Fibroblast of skin of abdomen (primary cell): ENCODE measurements around the gene DLG2.
A peak's percentile ranks its signal among the peaks of the same experiment; 100 is the strongest.

Experiments used
- DNase-seq: peaks from one replicate; pipeline ENCODE4 v3.0.0-alpha.2; 2013

DLG2 gene

DNA sequence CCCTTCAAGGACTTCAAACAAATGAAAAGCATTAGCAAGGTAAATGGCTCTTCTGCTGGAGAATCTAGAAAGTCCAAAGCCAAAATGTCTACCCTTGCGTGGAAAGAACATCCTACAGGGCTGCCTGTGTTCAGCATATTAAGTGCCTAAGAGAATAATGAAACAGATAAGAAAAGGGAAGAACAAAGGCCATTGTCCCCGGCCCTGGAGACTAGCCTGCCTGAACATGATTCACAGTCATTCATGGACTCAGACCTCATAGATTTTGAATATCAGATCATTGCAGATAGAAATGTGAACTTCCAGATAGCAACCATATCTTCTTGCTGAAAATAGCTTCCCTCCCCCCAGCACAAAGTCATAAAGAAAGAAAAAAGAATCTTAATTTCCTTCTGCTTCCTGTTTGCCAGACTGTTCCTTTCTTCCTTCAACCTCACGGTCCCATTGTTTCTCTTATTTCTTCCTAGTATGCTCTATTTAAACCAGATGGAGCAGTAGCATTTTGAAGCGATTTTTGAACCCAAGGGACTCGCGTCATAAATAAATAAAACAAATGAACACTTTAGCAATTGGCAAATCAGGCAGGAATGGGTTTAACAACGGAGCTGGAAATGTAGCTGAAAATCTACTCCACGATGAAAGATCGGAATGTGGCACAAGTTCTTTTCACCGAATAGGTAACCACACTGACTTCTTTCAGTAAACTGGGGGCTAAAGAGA, 1932.8 kb downstream of the DLG2 start:
- peak; percentile 14 for DNase-seq

DNA sequence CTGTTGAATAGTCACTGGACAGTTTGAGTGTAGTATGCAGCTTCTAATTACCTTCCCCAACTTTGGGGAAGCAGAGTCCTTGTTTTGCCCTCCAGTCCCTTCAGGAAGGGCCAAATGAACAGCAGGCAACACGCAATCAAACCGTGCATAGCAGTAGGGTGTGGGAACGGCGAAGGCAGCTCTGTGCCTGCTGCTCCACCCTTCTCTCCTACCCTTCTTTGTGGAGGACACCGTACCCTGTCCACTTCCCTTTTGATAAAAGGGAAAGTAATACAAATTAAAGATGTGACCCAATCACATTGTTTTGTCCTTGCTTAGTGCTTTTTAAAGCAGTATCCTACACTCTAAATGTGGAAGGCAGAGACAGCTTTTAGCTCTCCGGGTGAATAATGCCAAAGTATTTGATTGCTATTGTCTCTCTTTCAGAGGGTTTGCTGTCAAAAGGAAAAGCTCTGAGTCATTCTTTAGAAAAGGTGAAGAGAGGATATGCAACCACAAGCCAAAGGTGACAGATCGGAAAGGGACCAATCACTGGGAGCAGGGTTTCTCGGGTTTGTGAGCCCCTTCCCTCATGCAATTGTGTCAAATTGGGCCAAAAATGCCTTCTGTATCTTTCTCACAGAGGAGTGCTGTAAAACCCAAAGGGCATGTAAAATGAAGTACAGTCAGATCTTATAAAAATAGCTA, 1933.7 kb downstream of the DLG2 start:
- no peak for DNase-seq

DNA sequence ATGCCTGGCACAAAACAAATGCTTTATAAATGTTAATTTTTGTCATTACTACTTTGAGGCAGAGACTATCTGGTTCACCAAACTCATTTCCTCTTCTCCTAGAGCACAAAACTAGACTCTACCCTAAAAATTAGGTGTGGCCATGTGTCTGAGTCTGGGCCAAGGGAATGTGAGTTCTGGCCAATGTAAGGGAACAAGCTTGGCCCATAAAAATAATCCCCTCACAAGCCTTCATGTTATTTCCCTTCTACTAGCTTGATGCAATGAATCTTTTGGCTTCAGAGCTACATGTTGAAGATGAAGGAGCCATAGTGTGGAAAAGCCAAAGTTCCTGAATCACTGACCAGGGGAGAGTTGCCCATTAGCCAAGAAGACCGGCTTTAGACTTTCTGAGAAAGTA, 1934.5 kb downstream of the DLG2 start:
- no peak for DNase-seq

DNA sequence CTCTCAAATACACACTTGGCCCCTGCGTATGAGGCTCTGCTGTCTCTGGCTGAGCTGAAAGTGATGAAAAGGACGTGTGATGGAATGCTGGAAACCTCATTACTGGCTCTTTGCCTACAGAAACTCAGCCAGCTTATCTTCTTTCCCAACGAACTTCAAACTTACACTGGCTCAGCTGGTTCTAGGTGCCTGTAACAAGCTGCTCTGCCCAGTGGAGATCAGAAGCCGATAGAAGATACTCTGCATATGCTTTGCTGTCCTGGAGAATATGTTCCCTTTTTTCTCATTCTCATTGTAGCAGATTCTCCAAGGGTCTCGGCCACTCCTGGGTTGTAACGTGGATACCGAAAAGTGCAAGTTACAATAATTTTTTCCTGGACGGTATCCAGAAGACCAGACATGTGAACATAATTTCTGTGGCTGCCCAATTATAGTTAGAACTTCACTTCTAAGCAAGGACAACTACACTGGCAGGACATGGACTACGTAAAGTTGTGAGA, 1935.6 kb downstream of the DLG2 start:
- DNase-seq = peak; percentile 47

DNA sequence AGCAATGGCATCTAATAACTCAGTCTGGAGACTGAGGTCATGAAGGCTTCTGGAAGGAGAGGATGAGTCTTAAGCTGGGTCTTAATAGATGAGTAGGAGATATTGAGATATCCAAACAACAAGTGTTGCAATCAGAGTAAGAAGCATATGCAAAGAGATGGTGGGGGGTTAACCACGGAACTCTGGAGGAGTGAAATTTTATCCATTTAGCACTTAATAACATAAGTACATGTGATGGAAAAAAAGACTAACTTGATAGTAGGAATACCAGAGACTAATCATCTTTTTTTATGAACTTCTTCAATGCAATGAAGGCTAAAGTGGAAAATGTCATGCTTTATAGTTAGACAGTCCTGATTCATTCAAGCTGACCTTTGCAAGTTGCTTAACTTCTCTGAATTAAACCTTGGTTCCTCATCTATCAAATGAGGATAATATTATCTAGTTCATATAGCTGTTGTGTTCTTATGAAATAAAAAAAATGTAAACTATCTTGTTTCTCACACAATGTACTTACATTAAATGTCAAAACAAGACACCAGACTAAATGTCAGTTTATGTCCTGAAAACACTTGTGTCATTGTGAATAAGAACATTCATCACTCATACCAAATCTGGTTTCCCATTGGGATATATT, 1937.9 kb downstream of the DLG2 start:
- peak; percentile 9 for DNase-seq

DNA sequence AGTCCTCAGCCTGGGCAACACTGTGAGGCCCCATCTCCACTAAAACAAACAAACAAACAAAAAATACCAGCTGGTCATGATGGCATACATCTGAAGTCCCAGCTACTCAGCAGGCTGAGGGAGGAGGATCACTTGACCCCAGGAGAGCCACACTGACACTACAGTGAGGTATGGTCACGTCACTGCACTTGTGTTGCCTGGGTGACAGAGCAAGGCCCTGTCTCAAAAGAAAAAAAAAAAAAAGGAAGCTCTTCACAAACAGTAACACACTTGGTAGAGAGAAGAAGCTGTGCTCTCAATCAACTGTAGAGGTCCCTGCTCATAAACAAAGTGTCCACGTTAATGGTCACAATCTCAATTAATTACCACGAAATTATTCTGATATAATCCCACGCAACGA, 1939.4 kb downstream of the DLG2 start:
- no peak for DNase-seq

DNA sequence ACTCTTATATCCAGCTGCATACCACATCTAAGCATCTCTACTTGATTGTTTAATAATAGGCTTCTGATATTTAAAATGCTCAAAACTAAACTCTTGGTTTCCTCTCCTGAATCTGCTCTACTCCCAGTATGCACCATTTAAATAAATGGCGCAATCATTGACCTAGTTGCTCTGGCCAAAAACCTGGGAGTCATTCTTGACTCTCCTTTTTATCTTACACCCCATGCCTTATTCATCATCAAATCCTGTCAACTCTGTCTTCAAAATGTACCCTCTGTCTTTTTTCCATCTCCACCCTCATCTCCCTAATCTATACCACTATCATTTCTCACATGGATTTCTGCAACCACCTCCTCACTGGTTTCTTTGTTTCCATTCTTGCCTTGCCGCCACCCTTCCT, 1941.4 kb downstream of the DLG2 start:
- DNase-seq = no peak

DNA sequence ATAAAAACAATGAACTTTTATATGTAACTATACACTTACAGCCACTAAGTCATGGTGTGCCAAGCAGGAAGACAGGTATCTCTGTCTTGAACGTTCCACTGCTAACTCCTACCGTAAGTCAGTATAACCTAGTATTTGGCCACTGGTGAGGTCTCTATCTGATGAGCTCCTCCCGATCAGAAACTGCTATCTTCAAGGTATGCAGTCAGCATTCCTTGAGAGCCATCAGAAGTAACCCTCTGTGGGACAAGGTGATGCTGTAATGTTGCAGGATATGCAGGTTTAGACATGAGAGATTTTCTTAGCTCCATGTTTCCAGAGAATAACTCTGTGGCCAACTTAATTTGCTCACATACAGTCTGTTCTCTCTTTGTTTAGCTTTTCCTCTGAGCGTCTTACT, 1943.1 kb downstream of the DLG2 start:
- DNase-seq = no peak

DNA sequence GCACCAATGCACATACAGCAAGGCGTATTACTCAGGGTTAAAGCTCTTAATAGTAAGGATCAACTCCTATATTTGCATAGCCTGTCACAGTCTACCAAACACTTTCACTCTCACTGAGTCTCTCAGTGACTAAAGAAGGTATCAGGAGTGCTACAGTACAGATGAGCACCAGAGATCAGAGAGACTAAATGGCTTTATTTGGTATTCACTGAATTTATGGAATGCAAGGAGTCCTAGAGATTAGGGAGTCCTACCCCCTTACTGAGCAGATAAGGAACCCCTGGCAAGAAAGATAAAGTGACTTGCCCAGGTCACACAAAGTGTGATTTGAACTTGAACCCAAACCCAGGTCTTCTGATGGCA, 1944.6 kb downstream of the DLG2 start:
- no peak for DNase-seq

DNA sequence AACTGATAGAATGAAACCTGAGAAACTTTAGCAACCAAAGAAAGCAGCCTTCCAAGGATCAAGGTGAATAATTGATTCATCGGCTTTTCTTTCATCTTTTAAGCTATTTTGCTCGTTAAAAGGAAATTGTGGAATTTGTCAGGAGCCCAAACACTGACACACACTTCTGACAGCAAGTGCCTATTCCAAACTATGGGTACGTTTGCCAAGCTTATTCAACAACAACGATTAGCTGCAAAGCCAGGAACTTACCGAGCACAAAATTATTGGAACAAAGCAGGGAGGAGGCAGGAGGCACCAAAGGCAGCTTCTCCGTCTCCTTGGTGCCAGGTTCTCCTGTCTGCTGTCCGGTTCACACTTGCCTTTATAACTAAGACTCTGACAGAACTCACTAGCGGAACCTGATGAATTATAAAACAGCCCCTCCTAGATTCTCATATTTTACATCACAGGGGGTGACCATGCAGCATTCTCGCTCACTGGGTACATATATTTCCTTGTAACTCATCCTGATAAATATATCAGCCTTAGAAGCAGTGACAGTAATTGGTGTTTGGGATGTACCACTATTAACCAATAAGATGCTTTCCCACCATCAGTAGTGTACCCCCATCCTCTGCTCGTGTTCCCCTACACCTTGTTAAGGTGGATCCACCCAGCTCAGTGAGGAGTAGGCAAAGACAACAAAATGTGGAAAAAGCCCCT, 1945.1 kb downstream of the DLG2 start:
- DNase-seq = no peak

DNA sequence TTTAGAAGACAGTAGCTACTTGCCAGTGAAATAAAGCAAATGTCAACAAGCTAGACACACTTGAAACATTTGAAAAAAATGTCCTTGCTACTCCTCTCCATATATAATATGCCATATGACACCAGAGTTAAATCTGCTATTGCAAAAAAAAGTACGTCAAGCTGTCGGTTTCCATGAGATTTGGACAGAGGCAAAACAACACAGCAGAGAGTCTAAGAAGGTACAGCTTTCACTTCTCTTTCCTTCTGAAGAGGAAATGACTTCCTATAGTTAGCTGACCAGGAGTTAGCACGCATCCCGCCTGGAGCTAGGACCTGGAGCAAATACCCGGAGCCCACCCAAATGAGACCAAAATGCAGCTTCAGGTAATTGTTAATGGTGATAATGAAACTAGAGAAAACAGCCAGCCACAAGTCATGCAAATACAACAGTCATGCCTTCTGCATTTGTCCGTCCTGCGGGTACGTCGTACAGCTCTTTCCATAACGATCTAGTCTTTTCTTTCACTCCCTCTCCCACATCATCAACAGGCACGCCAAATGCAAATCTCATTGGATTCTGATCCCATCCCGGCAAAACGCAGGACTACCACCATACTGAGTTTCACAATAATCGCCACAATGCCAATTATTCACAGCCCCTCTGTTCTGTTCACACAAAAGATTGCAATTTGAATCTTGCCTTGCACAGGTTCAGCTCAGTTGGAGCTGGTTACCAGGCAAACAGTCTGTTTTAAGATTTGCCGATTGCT, 1945.9 kb downstream of the DLG2 start:
- no peak for DNase-seq

DNA sequence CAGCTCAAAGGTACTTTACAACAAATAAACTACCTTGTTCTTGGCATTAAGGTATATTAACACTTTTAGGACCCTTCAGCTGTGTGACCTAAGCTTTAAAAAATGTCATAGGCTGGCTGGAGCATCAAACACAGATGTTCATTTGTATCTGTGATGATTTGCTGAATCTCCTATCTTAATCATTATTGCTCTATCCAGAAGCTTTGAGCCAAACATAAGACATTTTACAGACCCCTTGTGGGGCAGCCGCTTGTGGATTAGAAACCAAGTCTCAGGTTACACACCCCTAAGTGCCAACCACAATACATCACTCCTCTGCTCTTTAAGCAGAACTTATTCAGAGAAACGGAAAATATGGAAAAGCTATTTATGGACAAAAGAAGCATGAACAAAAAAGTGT, 1946.8 kb downstream of the DLG2 start:
- DNase-seq = no peak

DNA sequence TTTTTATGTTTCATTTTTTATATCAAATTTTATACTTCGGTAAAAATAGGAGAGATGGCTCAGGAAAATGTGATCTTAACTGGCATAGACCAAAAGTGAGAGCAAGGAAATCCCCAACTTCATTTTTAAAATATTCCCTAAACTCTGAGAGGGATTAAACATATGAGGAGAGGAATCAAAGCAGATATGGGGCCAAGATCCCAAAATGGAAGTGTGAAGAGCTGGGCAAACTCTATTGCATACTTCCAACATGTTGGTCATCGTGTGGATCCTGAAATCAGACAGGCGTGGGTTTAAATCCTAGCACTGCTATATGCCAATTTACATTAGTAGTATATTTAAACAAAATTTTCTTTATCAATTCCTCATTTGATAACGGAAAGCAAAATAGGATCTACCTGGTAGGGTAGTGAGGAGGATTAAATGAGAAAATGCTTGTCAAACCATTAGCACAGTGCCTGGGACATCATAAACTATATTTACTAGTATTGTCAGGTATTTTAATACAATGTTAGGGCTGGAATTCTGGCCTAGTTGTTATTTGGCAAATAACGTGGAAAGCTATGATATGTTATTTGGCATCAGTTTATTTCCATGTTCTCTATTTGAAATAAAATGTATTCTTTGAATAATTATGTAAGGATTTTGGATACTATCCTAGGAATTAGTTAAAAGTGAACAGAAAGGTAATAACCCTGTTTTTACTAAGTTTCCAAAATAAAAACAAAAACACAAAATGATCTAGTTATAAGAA, 1948.1 kb downstream of the DLG2 start:
- DNase-seq = no peak

DNA sequence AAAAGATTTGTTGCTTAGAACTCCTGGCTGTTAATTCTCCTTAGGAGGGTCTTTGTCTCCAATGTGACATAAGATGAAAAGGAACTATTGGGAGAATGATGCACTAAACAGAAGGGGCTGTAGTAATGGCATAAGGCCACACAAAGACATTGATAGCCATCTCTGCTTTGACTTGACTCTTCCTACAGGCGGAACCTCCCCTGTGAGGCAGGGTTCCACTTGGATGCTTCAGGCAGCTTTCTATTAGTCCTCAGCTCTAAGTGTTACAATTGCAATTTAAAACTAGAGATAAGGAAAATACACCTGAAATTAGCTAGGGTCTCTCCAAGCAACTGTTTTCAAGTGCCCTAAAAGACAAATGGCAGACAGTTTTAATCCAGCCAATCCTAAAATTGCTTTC, 1949.4 kb downstream of the DLG2 start:
- DNase-seq = no peak

DNA sequence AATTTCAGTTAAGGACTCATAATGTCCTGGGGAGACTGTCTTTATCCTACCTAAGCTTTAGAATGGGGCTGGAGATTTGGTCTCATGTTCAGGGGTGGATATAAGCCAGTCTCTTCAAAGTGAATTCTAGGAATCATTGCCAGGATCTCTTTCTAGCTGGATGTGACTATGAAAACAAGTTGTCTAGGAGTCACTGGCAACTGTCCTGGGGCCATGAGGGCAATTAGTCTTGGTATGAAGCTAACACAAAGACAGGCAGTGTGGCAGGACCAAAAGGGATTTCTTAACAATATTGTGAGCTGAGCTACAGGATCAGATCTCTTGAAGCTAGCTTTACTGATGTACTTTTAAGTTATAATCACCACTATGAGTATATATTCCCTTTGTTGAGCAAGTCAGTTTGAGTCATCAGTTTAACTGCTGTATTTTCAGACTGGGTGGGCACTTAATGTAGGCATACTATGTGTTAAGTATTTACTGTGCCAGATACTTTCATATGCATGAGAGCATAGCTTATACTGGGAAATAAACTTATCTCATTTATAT, 1951.0 kb downstream of the DLG2 start:
- DNase-seq = no peak

DNA sequence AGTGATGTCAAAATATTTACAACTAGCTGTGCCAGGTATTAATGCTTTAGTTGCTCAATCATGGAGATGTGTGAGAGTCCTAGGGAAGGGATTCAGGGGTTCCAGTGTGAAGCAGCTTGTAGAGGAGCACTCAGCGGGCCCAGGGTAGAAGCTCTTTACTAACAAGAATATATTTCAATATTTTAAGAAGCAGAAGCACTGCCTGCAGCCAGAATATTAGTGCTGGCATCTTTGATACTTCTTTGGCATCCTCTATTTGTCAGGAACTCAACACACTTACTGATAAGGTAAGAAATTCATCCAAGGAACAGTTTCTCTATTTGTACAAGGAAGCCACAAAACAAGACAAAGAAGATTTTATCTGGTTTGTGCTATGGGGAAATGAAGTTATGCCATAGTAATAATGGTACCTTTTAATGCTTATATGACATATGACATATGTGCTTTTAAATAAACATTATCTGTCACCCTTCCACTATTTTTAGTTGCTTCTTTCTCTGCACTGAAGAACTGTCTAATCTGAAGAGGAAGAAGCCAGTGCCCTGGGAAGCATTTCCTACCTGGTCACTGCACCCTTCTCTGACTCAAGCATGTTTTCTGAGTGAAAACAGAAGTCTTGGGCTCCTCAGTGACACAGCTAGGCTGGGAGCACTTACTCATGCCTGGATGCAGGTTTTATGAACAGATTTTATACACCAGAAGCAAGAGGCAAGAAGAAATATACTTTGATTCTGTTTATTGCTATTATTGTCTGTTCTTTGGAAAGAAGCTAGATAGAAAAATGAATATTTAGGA, 1952.8 kb downstream of the DLG2 start:
- DNase-seq = no peak

DNA sequence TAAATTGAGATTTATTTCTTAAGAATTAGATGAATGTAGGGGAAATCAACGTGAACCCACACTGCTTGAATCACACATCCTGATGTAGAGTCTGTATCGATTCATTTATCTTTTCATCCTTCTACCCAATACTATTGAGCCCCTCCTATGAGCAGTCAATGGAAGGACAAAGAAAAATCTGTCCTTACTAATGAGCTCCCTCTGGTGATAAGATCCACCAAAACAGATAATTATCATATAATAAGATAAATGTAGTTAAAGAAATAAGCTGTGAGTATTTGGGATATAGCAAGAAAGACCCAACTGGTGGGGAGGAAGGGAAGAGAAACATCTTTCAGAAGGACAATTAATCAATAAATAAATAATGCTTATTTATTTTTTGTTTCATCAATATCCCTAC, 1955.9 kb downstream of the DLG2 start:
- no peak for DNase-seq

DNA sequence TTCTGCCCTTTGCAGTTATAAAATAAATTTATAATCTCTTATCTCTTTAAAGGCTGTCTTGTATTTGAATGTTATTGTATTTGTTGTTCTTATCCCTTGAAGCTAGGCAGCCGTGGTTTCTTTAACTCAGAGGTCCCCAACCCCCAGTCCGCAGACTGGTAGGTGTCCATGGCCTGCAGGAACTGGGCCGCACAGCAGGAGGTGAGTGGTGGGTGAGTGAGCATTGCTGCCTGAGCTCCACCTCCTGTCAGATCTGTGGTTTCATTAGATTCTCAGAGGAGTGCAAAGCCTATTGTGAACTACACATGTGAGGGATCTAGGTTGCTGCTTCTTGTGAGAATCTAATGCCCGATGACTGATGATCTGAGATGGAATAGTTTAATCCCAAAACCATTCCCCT, 1961.0 kb downstream of the DLG2 start:
- no peak for DNase-seq

DNA sequence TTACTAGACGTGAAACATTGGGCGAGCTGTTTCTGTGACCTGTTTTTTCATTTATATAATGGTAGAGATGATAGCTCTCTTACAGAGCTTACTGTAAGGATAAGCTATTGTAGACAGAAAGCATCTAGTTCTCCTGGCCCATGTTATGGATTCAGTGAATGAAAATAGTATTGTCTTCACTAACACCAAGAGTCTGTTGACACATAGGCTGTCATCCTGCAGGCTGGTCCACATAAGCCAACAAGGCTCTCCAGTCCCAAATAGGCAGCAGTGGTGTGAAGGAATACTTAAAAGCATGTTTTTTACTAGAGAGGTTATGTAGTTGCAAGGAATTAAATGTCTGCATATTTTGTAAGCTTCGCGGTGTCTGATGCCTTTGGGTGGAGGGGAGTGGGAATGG, 1963.2 kb downstream of the DLG2 start:
- DNase-seq = no peak

DNA sequence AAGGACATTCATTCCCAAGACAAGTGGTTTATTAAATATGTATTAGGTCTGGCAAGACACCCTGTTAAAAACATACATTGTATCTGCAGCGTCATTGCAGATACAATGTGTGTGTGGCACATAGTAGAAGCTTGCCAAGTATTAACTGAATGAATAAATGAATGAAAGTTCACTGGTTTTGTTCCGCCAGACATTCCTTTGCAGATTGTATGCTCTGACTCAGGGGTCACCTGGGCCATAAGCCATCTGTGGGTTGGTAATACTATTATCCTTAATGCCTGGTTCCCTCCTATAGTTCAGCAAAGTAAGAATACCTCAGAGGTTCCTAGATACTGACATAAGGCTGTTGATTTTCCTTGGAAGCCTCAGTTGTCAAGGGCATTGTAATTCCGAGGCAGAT, 1963.7 kb downstream of the DLG2 start:
- peak; percentile 9 for DNase-seq

DNA sequence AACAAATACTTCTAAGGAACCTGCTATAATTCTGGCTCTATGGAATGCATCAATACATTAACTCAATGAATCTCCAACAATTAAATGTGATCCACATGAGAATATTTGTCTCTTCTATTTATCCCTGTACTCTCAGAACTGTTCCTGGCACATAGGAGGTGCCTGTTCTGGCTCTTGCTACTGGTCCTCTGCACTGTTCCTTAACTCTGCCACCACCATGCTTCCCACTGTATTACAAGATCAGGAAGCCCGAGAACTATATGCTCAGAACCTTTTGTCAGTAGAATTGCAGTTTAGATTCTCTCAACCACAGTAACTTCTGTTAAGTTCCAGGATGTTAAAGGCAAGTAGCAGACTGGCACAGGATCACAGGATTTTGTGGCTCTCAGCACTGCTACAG, 1964.7 kb downstream of the DLG2 start:
- DNase-seq = no peak
